K562 (cell line): ENCODE measurements around the gene ZNF571. TPM values are rescaled to one million over a fixed set of nuclear protein-coding genes. Genes with fewer than 3 reads are reported as not detected.
A peak's percentile ranks its signal among the peaks of the same experiment; 100 is the strongest.

Source experiments
- CBFB ChIP-seq: sonication (generic); formaldehyde crosslinking; IDR thresholded peaks from 2 replicates; pipeline ENCODE4 v1.4.0; 2020; ENCODE audit warnings: mild to moderate bottlenecking, missing genetic modification reagents
- EGR1 ChIP-seq: fragments of 450-650 bp; conservative IDR thresholded peaks from 2 replicates; pipeline ENCODE4 v1.6.1; 2017; ENCODE audit warnings: mild to moderate bottlenecking
- FUS ChIP-seq: fragments of 200-400 bp; formaldehyde crosslinking; optimal IDR thresholded peaks from 2 replicates; pipeline ENCODE3; 2017; ENCODE audit warnings: low read depth, low read length
- HDAC2 ChIP-seq: fragments of 450-650 bp; IDR thresholded peaks from 2 replicates; pipeline ENCODE4 v1.6.1; 2016; ENCODE audit warnings: mild to moderate bottlenecking
- MCM7 ChIP-seq, 2 experiments: fragments of 450-650 bp; IDR thresholded peaks; 2 replicates each; pipeline ENCODE4 v1.6.1; 2016 to 2018
- MEF2A ChIP-seq: IDR thresholded peaks from 2 replicates; pipeline ENCODE4 v1.6.1; 2011; ENCODE audit warnings: low read depth, mild to moderate bottlenecking, low read length, moderate library complexity; ENCODE audit not compliant: control insufficient read depth
- MGA ChIP-seq: fragments of 450-650 bp; IDR thresholded peaks from 2 replicates; pipeline ENCODE4 v1.6.1; 2016; ENCODE audit warnings: mild to moderate bottlenecking, moderate library complexity
- MNT ChIP-seq, 2 experiments: fragments of 450-650 bp; conservative IDR thresholded peaks; 2 replicates each; pipeline ENCODE4 v1.6.1; 2017; ENCODE audit warnings: mild to moderate bottlenecking in 2 of 2, moderate library complexity in 2 of 2
- TARDBP ChIP-seq: fragments of 450-650 bp; IDR thresholded peaks from 2 replicates; pipeline ENCODE4 v1.6.1; 2016
- ZBTB17 ChIP-seq: fragments of 450-650 bp; formaldehyde crosslinking; IDR thresholded peaks from 2 replicates; pipeline ENCODE4 v1.4.0; 2020; ENCODE audit warnings: mild to moderate bottlenecking
- ZHX1 ChIP-seq: fragments of 150-350 bp; conservative IDR thresholded peaks from 2 replicates; pipeline ENCODE4 v1.6.1; 2014; ENCODE audit warnings: low read length
- ZNF12 ChIP-seq: sonication (generic); formaldehyde crosslinking; IDR thresholded peaks from 2 replicates; pipeline ENCODE4 v1.4.0; 2020; ENCODE audit warnings: mild to moderate bottlenecking, missing genetic modification reagents
- ZNF584 ChIP-seq: fragments of 200-800 bp; sonication (Bioruptor generic); IDR thresholded peaks from 2 replicates; pipeline ENCODE4 v1.6.1; 2016; ENCODE audit warnings: low read depth, mild to moderate bottlenecking, missing genetic modification characterization, missing compliant biosample characterization
- ZNF764 ChIP-seq: fragments of 250-450 bp; sonication (Bioruptor Pico); IDR thresholded peaks from 2 replicates; pipeline ENCODE4 v1.4.0; 2020; ENCODE audit warnings: low read depth, mild to moderate bottlenecking, moderate library complexity
- polyA plus RNA-seq, 8 experiments: library from polyadenylated mRNA; depleted of rRNA in 4 of 8; stranded (reverse) in 5 of 8; unstranded in 3 of 8; fragments of >200 nt; fragmentation: Nextera tagmentation in 2 of 8; fragmentation: Illumina TruSeq in 1 of 8; extraction: Ambion mirVana in 2 of 8; extraction: Trizol in 1 of 8; gene quantifications; 2 replicates each; pipeline versions ENCODE4 v1.2.1 to v1.2.3, GENCODE V29; 2011 to 2014; ENCODE audit warnings: inconsistent platforms in 1 of 8, missing spikeins in 1 of 8
- total RNA-seq, 7 experiments: library from RNA; depleted of rRNA in 6 of 7; stranded (reverse); fragments of >200 nt in 6 of 7; fragmentation: Illumina TruSeq in 2 of 7; extraction: Trizol in 2 of 7; gene quantifications; 2 replicates each; pipeline versions ENCODE4 v1.2.1 to v1.2.3, GENCODE V29; 2011 to 2021; ENCODE audit warnings: low replicate concordance in 1 of 7

The ZNF571 gene
- total and polyA plus RNA-seq, 9 of the 15 experiments (the other 6 are each of a cell fraction or from before 2014, with no cell fraction given), result 0.82 to 3.9 (median 2.0) TPM

GRCh38 chr19:37594982-37595382, 390 bp upstream of the ZNF571 start (continued):
- TF ChIP-seq MGA (peak; percentile 12; the same call in 1 of the 2 replicates), ZNF584 (CRISPR knock-in tag) (no peak), MNT (conservative IDR thresholded peaks at IDR 0.05) (peak in 1 of 2 experiments; percentile 55; a peak in 2 of 4 replicates), TARDBP (0 out of 2 replicates have a peak, but pooled peaks have one; percentile 41), HDAC2 (peak; percentile 22; the same call in 1 of the 2 replicates), ZBTB17 (CRISPR knock-in tag) (no peak), ZHX1 (no peak), CBFB (CRISPR knock-in tag) (no peak), MEF2A (no peak), EGR1 (no peak), ZNF764 (CRISPR knock-in tag) (no peak), MCM7 (IDR thresholded peaks at IDR 0.05) (no peak), ZNF12 (no peak), FUS (no peak)
